Stimulated activated CD4-positive, alpha-beta T cell treated with anti-CD3 and anti-CD28 coated beads, Interleukin-2, amount 100 ng/mL, for 24 hours (primary cell): ENCODE measurements around the gene AFF3.
"Not testable (repeated sequence)": the region's sequence is repeated elsewhere in the genome, so short reads cannot be mapped to it uniquely, and the experiment has no call there.

Experiments
- DNase-seq, 2 donors: peaks; one replicate each; pipeline ENCODE4 v3.0.0-alpha.2; 2020

AFF3 gene

GRCh38 chr2:99776906-99777646 is 365.3 kb downstream of the AFF3 start:
- DNase-seq: no peak

- no peak for DNase-seq
These were observed 366.0 kb downstream of the AFF3 start for GRCh38 chr2:99776206-99776905.

DNA sequence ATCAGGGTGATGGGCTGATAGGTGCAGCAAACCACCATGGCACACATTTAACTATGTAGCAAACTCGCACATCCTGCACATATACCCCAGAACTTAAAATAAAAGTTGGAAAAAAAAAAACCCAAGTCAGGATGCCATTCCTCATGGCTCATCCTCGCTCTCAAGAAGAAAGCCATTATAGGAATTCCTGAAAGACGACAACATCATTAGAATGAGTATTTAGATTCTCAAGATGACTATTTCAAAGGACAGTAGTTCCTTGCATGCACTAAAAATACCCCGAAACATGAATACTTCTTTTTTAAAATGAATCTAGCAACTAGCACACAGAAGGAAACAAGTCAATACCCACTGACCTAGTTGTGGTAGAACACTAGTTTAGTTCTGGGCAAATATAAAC is 366.8 kb downstream of the AFF3 start:
- DNase-seq: no peak

DNA sequence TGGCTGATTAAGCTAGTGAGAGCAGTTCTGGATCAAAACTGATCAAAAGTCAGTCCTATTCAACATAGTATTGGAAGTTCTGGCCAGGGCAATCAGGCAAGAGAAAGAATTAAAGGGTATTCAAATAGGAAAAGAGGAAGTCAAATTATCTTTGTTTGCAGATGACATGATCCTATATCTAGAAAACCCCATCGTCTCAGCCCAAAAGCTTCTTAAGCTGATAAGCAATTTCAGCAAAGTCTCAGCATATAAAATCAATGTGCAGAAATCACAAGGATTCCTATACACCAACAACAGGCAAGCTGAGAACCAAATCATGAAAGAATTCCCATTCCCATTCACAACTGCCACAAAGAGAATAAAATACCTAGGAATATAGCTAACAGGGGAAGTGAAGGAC is 368.7 kb downstream of the AFF3 start:
- not testable (repeated sequence) for DNase-seq

- no peak for DNase-seq
These were observed 369.6 kb downstream of the AFF3 start for GRCh38 chr2:99772591-99773331.

DNA sequence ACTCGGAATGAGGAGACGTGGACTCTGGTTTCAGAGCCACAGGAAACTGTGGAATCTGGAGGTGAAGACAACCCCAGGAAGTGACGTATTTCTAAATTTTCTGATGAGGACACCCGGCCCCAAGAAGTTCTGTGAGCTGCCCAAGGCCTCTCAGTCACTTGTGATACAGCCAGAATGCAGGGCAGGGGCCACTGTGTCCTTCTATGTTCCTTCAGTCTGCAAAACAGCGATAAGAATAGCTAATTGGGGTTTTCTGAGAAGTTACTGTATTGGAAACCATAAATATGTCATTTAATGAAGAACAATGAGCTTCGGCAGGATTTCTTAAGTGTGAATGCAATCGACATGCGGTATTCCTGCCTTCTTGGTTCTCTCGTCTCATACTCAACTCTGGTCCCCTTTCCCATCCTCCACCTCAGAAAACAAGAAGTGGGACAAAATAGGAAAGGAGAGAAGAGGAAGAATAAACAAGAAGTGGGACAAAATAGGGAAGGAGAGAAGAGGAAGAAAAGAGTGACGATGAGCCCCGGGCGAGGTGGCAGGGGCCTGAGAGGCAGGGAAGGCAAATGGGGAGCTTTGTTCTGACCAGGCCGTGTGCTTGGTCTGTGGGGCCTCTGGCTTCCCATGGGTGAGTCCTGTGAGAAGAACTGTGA is 370.6 kb downstream of the AFF3 start:
- DNase-seq: no peak

DNA sequence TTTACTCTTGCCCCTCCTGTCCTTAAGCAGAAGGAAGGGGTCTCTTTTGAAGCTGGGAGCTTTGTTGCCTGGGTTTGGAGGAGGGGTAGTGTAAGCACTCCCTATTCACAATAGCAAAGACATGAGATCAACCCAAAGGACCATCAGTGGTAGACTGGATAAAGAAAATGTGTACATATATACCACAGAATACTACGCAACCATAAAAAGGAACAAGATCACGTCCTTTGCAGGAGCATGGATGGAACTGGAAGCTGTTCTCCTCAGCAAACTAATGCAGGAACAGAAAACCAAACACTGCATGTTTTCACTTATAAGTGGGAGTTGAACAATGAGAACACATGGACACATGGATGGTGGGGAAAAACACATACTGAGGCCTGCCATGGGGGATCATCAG is 371.5 kb downstream of the AFF3 start:
- no peak for DNase-seq

- DNase-seq: no peak
These were observed 376.6 kb downstream of the AFF3 start for GRCh38 chr2:99765731-99766318.

- DNase-seq: no peak
These were observed 378.6 kb downstream of the AFF3 start for GRCh38 chr2:99763764-99764163.

- no peak for DNase-seq
These were observed 379.7 kb downstream of the AFF3 start for GRCh38 chr2:99762714-99763113.

DNA sequence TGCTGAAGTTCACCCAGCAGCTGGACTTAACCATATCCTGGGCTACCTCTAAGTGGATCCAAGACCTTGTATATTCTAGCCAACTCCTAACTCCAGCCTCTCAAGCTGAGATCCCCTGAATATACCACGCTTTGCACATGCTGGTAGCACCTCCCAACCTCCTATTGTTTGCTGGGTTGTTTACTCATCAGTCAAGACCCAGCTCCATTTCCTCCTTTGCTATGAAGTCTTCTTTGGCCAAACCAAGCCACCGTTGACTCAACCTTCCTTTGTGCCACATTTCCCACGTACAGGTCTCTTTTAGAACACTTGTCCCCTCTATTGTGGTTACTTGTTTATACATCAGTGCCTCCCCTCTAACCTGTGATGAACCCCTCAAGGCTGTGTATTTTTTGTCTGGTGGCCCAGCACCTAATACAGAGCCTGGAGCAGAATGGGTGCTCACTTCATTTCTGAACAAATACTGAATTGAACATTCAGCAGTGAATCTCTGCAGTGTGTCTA is 384.7 kb downstream of the AFF3 start:
- no peak for DNase-seq

GRCh38 chr2:99756059-99756458 is 386.3 kb downstream of the AFF3 start:
- DNase-seq: no peak

DNA sequence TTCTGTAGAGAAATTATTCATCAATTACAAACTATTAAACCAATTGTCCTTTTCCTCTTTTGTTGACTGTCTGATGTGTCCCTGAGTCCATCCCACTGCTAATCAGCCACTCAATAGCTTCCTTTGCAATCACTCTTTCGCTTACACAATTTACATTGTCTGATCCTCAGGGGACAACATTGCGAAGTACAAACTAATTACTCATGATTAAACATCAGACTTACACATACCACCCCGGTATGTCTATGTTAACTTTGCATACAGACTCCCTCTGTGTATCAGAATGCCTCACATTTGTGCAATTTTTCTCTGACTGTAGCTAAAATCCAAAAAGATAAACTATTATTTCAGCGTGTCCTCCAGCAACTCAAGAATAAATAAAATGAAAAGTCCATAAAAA is 388.2 kb downstream of the AFF3 start:
- no peak for DNase-seq

GRCh38 chr2:99753505-99753904 is 388.9 kb downstream of the AFF3 start:
- no peak for DNase-seq

DNA sequence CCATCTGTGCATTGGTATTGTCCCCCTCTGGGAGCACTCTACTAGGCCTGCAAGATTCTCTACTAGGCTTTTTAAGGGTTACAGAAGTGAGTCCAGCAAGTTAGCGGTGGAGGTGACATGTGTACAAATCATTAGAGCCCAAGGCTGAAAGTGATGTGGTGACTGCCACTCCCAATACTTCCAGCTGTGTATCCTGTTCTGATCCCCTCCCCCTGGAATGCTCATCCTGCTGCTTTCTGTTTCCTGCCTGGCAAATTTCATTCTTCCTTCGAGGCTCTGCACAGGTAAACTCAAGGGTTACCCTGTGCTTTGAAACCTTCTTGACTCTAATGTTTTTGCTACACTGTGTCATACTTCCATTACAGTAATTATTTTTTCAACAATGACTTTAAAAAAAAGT is 394.0 kb downstream of the AFF3 start:
- no peak for DNase-seq

DNA sequence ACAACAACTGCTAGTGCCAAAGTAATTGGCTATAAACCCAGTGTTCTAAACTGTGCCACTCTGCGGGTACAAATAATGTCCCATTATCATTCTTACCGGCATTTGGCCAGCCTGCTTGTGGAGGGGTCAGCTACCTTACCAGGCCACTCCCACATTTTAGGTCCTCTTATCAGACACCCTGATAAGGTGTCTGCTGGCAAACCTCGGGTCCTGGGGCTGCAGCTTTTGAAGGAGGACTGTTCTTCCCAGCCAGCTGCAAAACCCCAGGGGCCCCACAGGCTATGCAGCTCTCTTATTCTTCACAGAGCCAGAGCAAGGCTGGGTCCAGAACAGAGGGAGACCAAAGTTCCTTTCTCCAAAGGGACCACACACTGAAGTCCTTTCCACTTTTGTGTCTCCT is 394.5 kb downstream of the AFF3 start:
- no peak for DNase-seq

DNA sequence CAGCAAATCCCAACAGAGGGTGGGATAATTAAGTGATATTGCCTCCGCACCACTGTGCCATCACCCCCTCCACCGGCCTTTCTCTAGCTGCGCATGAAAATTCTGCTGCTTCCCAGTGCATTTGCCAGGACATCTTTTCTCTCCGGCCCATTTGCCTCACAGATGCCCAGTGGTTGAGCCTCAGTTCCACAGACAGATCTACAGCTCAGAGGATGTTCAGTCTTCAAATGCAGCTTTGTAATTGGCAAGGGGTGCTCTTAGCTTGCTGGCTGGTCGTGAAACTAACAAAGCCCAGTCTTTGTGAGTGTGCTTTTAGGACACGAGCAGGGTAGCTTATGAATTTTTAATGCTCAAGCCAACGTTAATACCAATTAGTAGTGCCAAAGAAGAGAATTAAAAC is 399.2 kb downstream of the AFF3 start:
- DNase-seq: no peak

GRCh38 chr2:99737537-99737936 is 404.9 kb downstream of the AFF3 start:
- no peak for DNase-seq

GRCh38 chr2:99735753-99736152 is 406.6 kb downstream of the AFF3 start:
- DNase-seq: no peak

DNA sequence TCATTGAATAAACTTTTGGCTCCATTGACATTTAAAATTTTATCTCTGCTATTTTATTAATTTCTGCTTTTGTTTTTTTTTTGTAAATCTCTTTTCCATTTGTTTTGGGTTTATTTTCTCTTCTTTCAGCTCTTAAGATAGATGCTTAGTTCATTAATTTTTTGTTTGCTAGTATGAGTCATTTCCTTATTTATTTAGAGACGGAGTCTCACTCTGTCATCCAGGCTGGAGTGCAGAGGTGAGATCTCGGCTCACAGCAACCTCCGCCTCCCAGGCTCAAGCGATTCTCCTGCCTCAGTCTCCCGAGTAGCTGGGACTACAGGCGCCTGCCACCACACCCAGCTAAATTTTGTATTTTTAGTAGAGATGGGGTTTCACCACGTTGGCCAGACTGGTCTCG is 407.1 kb downstream of the AFF3 start:
- DNase-seq: not testable (repeated sequence)

GRCh38 chr2:99734236-99734635 is 408.2 kb downstream of the AFF3 start:
- DNase-seq: no peak

DNA sequence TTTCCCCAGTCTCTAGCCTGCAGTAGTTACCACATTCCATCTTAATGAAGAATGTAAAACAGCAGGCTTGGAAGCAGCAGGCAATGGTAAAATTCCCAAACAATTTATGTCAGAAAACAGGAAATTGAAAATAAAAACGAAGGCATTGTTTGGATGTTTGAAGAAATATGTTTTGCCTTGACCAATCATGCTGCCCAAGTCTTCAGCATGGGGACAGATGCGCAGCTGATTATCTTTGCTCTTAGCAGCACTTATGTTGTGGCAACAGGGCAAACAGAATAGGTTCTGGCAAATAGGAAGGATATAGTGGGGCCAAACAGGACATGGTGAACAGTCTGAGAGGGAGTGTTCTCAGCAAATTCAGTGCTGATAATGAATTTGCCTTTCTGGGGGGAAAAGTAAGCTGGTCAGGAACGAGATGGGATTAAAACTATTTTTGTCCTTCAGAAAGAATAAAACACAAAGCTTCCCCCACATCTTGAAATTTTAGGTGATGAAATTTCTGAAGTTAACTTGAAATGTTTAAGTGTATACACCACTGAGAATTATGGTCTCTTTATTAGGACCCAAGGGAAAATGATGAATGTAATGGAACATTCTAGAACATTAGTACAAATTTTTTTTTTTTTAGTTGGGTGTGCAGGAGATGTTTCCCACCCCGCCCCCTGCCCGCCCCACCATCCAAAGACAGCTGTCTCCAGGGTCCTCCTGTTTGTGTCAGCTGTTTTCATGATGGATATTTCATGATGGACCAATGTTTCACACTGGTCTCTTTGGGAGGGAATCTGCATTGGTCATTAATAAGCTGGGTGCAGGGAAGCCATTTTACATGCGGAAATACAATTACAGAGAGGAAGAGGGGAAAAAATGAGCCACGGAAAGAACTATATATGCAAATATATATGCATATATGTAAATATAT is 413.0 kb downstream of the AFF3 start:
- DNase-seq: no peak
